MCF 10A (cell line): ENCODE data around the gene SPOCK2. TPM values are rescaled to one million over a fixed set of nuclear protein-coding genes. Genes with fewer than 3 reads are reported as not detected.

ENCODE experiments used
- BruUV-seq: library from RNA; stranded (reverse); fragments of 400-500 nt; replicated peaks from 2 replicates; lab custom pipeline; 2021; lab: Mats Ljungman, UMichigan
- CTCF ChIA-PET: fragments of 300-600 bp; sonication (Branson Sonifier 250); formaldehyde crosslinking; extraction: SDS; loops from one replicate; lab custom pipeline; 2021; ENCODE audit warnings: antibody characterized with exemption, inconsistent platforms; lab: Yijun Ruan, JAX
- POLR2A ChIA-PET: fragments of 300-600, 350-650 bp; sonication (Branson Sonifier 250); formaldehyde crosslinking; extraction: SDS; loops from one replicate; lab custom pipeline; 2020; ENCODE audit warnings: antibody characterized with exemption, inconsistent platforms; lab: Yijun Ruan, JAX
- DNase-seq: peaks from one replicate; pipeline ENCODE4 v3.0.0-alpha.2; 2018; ENCODE audit not compliant: unreplicated experiment
- H3K27ac Mint-ChIP-seq: one replicate; pipeline ENCODE4 v1.8.0; 2022; ENCODE audit warnings: mild to moderate bottlenecking, low read depth, mixed read lengths; ENCODE audit not compliant: unreplicated experiment
- H3K27me3 Mint-ChIP-seq: one replicate; pipeline ENCODE4 v1.8.0; 2022; ENCODE audit warnings: mixed read lengths; ENCODE audit not compliant: insufficient read depth, unreplicated experiment
- H3K36me3 Mint-ChIP-seq: one replicate; pipeline ENCODE4 v1.8.0; 2022; ENCODE audit warnings: mild to moderate bottlenecking, moderate library complexity, mixed read lengths; ENCODE audit not compliant: insufficient read depth, unreplicated experiment
- H3K4me1 Mint-ChIP-seq: one replicate; pipeline ENCODE4 v1.8.0; 2022; ENCODE audit warnings: mixed read lengths; ENCODE audit not compliant: insufficient read depth, unreplicated experiment
- H3K4me3 Mint-ChIP-seq: one replicate; pipeline ENCODE4 v1.8.0; 2022; ENCODE audit warnings: mild to moderate bottlenecking, moderate library complexity, mixed read lengths; ENCODE audit not compliant: unreplicated experiment
- H3K9me3 Mint-ChIP-seq: one replicate; pipeline ENCODE4 v1.8.0; 2022; ENCODE audit warnings: mixed read lengths; ENCODE audit not compliant: unreplicated experiment
- CTCF ChIP-seq: fragments of 200-600 bp; IDR thresholded peaks from one replicate; pipeline ENCODE4 v1.8.0; 2022; ENCODE audit warnings: antibody characterized with exemption, mild to moderate bottlenecking; ENCODE audit not compliant: unreplicated experiment
- intact Hi-C: fragments of 100-400 bp; cut with micrococcal nuclease; formaldehyde crosslinking; loops from 2 replicates; pipeline ENCODE4 v1.14.1; 2022
- total RNA-seq: library from RNA; stranded (reverse); gene quantifications from 2 replicates; pipeline ENCODE4 v1.2.3, GENCODE V29; 2022

SPOCK2 gene
- total RNA-seq, 1 experiment from 2014 or later = 1.2 TPM

- CTCF ChIA-PET = interaction anchor here (0.6 to 1.8 kb wide), 3 partner anchors 26 to 244 kb away, joined by 3 to 5 read pairs (median 4); no protein-coding TSS in a partner anchor
- intact Hi-C loops = no loop called here
- no peaks in the 10 kb centered on the region for H3K27me3 Mint-ChIP-seq
- TF ChIP-seq CTCF = no peak
- POLR2A ChIA-PET = interaction anchor here (0.6 to 2.4 kb wide), 3 partner anchors 11 to 47 kb away, joined by 7 read pairs; no protein-coding TSS in a partner anchor
- no TSS peak for BruUV-seq
- no peaks in the 10 kb centered on the region for H3K9me3 Mint-ChIP-seq
- no peak overlapping the region for H3K4me3 Mint-ChIP-seq
- H3K36me3 Mint-ChIP-seq = no peaks in the 10 kb centered on the region
- no peak overlapping the region for H3K27ac Mint-ChIP-seq
- DNase-seq = no peak
- H3K4me1 Mint-ChIP-seq = peaks cover 6% of the 10 kb centered on the region
Measured at GRCh38 chr10:72022228-72022627, 66.1 kb downstream of the SPOCK2 start.

- TF ChIP-seq CTCF = no peak
- ChIA-PET POLR2A (interaction anchor here (0.6 to 2.4 kb wide), 2 partner anchors 10 to 38 kb away, joined by 4 to 7 read pairs; no protein-coding TSS in a partner anchor), CTCF (interaction anchor here (0.6 to 1.2 kb wide), 4 partner anchors 125 to 276 kb away, joined by 3 to 5 read pairs (median 4); no protein-coding TSS in a partner anchor)
- no TSS peak for BruUV-seq
- intact Hi-C loops = no loop called here
- no peaks in the 10 kb centered on the region for H3K36me3 Mint-ChIP-seq
- DNase-seq = no peak
- no peaks in the 10 kb centered on the region for H3K4me1 Mint-ChIP-seq
- H3K27ac Mint-ChIP-seq = no peak overlapping the region
- no peaks in the 10 kb centered on the region for H3K27me3 Mint-ChIP-seq
- no peaks in the 10 kb centered on the region for H3K9me3 Mint-ChIP-seq
- H3K4me3 Mint-ChIP-seq = no peak overlapping the region
Measured at GRCh38 chr10:72020914-72021809, 67.2 kb downstream of the SPOCK2 start.

- no TSS peak for BruUV-seq
- H3K9me3 Mint-ChIP-seq = no peaks in the 10 kb centered on the region
- H3K4me1 Mint-ChIP-seq = no peaks in the 10 kb centered on the region
- H3K27ac Mint-ChIP-seq = no peak overlapping the region
- no peak for DNase-seq
- H3K27me3 Mint-ChIP-seq = no peaks in the 10 kb centered on the region
- TF ChIP-seq CTCF = no peak
- intact Hi-C loops = no loop called here
- POLR2A ChIA-PET = interaction anchor here (0.8 to 1.6 kb wide), 2 partner anchors 10 to 55 kb away, joined by 3 to 6 read pairs; partner anchors contain the start of gene CHST3
- H3K4me3 Mint-ChIP-seq = no peak overlapping the region
- H3K36me3 Mint-ChIP-seq = no peaks in the 10 kb centered on the region
- CTCF ChIA-PET = interaction anchor here (1.2 kb wide), 2 partner anchors 64 to 123 kb away, joined by 4 to 5 read pairs; no protein-coding TSS in a partner anchor
Measured at GRCh38 chr10:72019085-72019876, 69.1 kb downstream of the SPOCK2 start.
